K562 (cell line): ENCODE data around the gene BHLHE40. TPM values are rescaled to one million over a fixed set of nuclear protein-coding genes. Genes with fewer than 3 reads are reported as not detected.

Source experiments
- ATF1 ChIP-seq, 2 experiments: fragments of 450-650 bp in 1 of 2; IDR thresholded peaks; 2 replicates each; pipeline ENCODE4 v1.6.1; 2016; ENCODE audit warnings: missing compliant biosample characterization in 1 of 2, missing genetic modification characterization in 1 of 2
- E2F8 ChIP-seq: fragments of 450-650 bp; IDR thresholded peaks from 2 replicates; pipeline ENCODE4 v1.7.1; 2018; ENCODE audit warnings: mild to moderate bottlenecking, low read depth; ENCODE audit not compliant: partially characterized antibody
- ELF2 ChIP-seq: fragments of 250-450 bp; sonication (Bioruptor Pico); IDR thresholded peaks from 2 replicates; pipeline ENCODE4 v1.5.0; 2021; ENCODE audit warnings: mild to moderate bottlenecking
- GATAD2B ChIP-seq: fragments of 450-650 bp; IDR thresholded peaks from 2 replicates; pipeline ENCODE4 v1.6.1; 2017; ENCODE audit warnings: mild to moderate bottlenecking, borderline replicate concordance
- HES1 ChIP-seq: fragments of 450-650 bp; IDR thresholded peaks from 2 replicates; pipeline ENCODE4 v1.6.1; 2016; ENCODE audit warnings: low read depth, mild to moderate bottlenecking, moderate library complexity
- HLTF ChIP-seq: fragments of 450-650 bp; IDR thresholded peaks from 2 replicates; pipeline ENCODE4 v1.6.1; 2016
- KLF10 ChIP-seq: fragments of 250-450 bp; sonication (Bioruptor Pico); IDR thresholded peaks from 2 replicates; pipeline ENCODE4 v1.6.1; 2021; ENCODE audit warnings: matching md5 sums
- MBD2 ChIP-seq: sonication (generic); IDR thresholded peaks from 2 replicates; pipeline ENCODE4 v1.6.1; 2016; ENCODE audit warnings: low read depth, borderline replicate concordance
- MTA2 ChIP-seq: fragments of 450-650 bp; IDR thresholded peaks from 2 replicates; pipeline ENCODE4 v1.6.1; 2016; ENCODE audit warnings: low read depth
- NFIC ChIP-seq: fragments of 450-650 bp; IDR thresholded peaks from 2 replicates; pipeline ENCODE4 v1.6.1; 2017; ENCODE audit warnings: mild to moderate bottlenecking, inconsistent platforms
- TARDBP ChIP-seq: fragments of 450-650 bp; IDR thresholded peaks from 2 replicates; pipeline ENCODE4 v1.6.1; 2016
- TOE1 ChIP-seq, 2 experiments: fragments of 450-650 bp in 1 of 2; sonication (generic) in 1 of 2; formaldehyde crosslinking in 1 of 2; IDR thresholded peaks; 2 replicates each; pipeline versions ENCODE4 v1.7.1 to v1.8.0; 2016 to 2022; ENCODE audit warnings: borderline replicate concordance in 2 of 2, mild to moderate bottlenecking in 2 of 2, antibody characterized with exemption in 1 of 2, inconsistent platforms in 1 of 2, low read depth in 1 of 2, missing genetic modification reagents in 1 of 2, moderate library complexity in 1 of 2
- XRCC3 ChIP-seq: fragments of 450-650 bp; IDR thresholded peaks from 2 replicates; pipeline ENCODE4 v1.6.1; 2017; ENCODE audit warnings: mild to moderate bottlenecking, moderate library complexity
- ZNF445 ChIP-seq: fragments of 250-450 bp; sonication (Bioruptor Pico); IDR thresholded peaks from 2 replicates; pipeline ENCODE4 v1.4.0; 2020; ENCODE audit warnings: low read depth, mild to moderate bottlenecking, moderate library complexity
- ZNF644 ChIP-seq: fragments of 200-800 bp; sonication (Bioruptor generic); IDR thresholded peaks from 2 replicates; pipeline ENCODE4 v1.6.1; 2016; ENCODE audit warnings: low read depth, missing genetic modification characterization, missing compliant biosample characterization
- polyA plus RNA-seq, 8 experiments: library from polyadenylated mRNA; depleted of rRNA in 4 of 8; stranded (reverse) in 5 of 8; unstranded in 3 of 8; fragments of >200 nt; fragmentation: Nextera tagmentation in 2 of 8; fragmentation: Illumina TruSeq in 1 of 8; extraction: Ambion mirVana in 2 of 8; extraction: Trizol in 1 of 8; gene quantifications; 2 replicates each; pipeline versions ENCODE4 v1.2.1 to v1.2.3, GENCODE V29; 2011 to 2014; ENCODE audit warnings: inconsistent platforms in 1 of 8, missing spikeins in 1 of 8
- total RNA-seq, 7 experiments: library from RNA; depleted of rRNA in 6 of 7; stranded (reverse); fragments of >200 nt in 6 of 7; fragmentation: Illumina TruSeq in 2 of 7; extraction: Trizol in 2 of 7; gene quantifications; 2 replicates each; pipeline versions ENCODE4 v1.2.1 to v1.2.3, GENCODE V29; 2011 to 2021; ENCODE audit warnings: low replicate concordance in 1 of 7
- TF ChIP-seq, protein P1 (sequence below): sonication (generic); formaldehyde crosslinking; IDR thresholded peaks from 2 replicates; pipeline ENCODE4 v1.8.1; 2023; ENCODE audit warnings: mild to moderate bottlenecking, missing genetic modification reagents
- TF ChIP-seq, protein P2 (sequence below): fragments of 450-650 bp; formaldehyde crosslinking; IDR thresholded peaks from 2 replicates; pipeline ENCODE4 v1.4.0; 2022; ENCODE audit warnings: missing genetic modification characterization
- TF ChIP-seq, protein P3 (sequence below), 3 experiments: fragments of 200-800 bp in 1 of 3; sonication (Bioruptor generic) in 1 of 3; sonication (generic) in 1 of 3; formaldehyde crosslinking in 1 of 3; IDR thresholded peaks; 2 replicates each; pipeline versions ENCODE4 v1.6.1 to v1.8.0; 2016 to 2022; ENCODE audit warnings: mild to moderate bottlenecking in 2 of 3, missing compliant biosample characterization in 2 of 3, missing genetic modification characterization in 2 of 3, missing genetic modification reagents in 1 of 3

The BHLHE40 gene
- total and polyA plus RNA-seq, 9 of the 15 experiments (the other 6 are each of a cell fraction or from before 2014, with no cell fraction given), result 12.0 to 83.9 (median 31.4) TPM

- TF ChIP-seq, protein P1, sequence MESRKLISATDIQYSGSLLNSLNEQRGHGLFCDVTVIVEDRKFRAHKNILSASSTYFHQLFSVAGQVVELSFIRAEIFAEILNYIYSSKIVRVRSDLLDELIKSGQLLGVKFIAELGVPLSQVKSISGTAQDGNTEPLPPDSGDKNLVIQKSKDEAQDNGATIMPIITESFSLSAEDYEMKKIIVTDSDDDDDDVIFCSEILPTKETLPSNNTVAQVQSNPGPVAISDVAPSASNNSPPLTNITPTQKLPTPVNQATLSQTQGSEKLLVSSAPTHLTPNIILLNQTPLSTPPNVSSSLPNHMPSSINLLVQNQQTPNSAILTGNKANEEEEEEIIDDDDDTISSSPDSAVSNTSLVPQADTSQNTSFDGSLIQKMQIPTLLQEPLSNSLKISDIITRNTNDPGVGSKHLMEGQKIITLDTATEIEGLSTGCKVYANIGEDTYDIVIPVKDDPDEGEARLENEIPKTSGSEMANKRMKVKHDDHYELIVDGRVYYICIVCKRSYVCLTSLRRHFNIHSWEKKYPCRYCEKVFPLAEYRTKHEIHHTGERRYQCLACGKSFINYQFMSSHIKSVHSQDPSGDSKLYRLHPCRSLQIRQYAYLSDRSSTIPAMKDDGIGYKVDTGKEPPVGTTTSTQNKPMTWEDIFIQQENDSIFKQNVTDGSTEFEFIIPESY (CRISPR knock-in tag), result no peak
- TF ChIP-seq TARDBP (peak; percentile 72), MBD2 (peak; percentile 85), TOE1 (IDR thresholded peaks at IDR 0.05; ENCODE audit: borderline replicate concordance) (peak; percentile 61; the same call in 1 of the 2 replicates), TOE1 (CRISPR knock-in tag; IDR thresholded peaks at IDR 0.05; ENCODE audit: borderline replicate concordance, low read depth) (no peak), NFIC (peak; percentile 78), GATAD2B (no peak), KLF10 (CRISPR knock-in tag) (no peak), ATF1 (CRISPR knock-in tag; IDR thresholded peaks at IDR 0.05) (no peak), ATF1 (tag; IDR thresholded peaks at IDR 0.05) (peak; percentile 99), E2F8 (peak; percentile 41), ZNF445 (no peak), HLTF (peak; percentile 15; the same call in 1 of the 2 replicates), ZNF644 (tag) (peak; percentile 51; the same call in 1 of the 2 replicates), HES1 (peak; percentile 36; the same call in 1 of the 2 replicates), ELF2 (CRISPR knock-in tag) (peak; percentile 69; the same call in 1 of the 2 replicates), XRCC3 (no peak), MTA2 (peak; percentile 40)
- TF ChIP-seq, protein P2, sequence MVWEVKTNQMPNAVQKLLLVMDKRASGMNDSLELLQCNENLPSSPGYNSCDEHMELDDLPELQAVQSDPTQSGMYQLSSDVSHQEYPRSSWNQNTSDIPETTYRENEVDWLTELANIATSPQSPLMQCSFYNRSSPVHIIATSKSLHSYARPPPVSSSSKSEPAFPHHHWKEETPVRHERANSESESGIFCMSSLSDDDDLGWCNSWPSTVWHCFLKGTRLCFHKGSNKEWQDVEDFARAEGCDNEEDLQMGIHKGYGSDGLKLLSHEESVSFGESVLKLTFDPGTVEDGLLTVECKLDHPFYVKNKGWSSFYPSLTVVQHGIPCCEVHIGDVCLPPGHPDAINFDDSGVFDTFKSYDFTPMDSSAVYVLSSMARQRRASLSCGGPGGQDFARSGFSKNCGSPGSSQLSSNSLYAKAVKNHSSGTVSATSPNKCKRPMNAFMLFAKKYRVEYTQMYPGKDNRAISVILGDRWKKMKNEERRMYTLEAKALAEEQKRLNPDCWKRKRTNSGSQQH (CRISPR knock-in tag), result no peak
- TF ChIP-seq, protein P3, sequence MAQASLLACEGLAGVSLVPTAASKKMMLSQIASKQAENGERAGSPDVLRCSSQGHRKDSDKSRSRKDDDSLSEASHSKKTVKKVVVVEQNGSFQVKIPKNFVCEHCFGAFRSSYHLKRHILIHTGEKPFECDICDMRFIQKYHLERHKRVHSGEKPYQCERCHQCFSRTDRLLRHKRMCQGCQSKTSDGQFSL (CRISPR knock-in tag; IDR thresholded peaks at IDR 0.05), result no peak
- TF ChIP-seq, protein P3 (tag; IDR thresholded peaks at IDR 0.05), result 0 out of 4 replicates have a peak, but pooled peaks of 1 of the 2 experiments have one; percentile 28
Observed at GRCh38 chr3:5022966-5023776, 43.9 kb downstream of the BHLHE40 start (continued).
